HUES64 (cell line): ENCODE data around the gene WHRN.

Source experiments
- H3K27ac ChIP-seq: 2 replicates; pipeline ENCODE4 v1.7.0; 2013; ENCODE audit warnings: low read depth, low read length, inconsistent platforms
- H3K27me3 ChIP-seq: 2 replicates; pipeline ENCODE4 v1.6.1; 2013; ENCODE audit warnings: mild to moderate bottlenecking, low read length; ENCODE audit not compliant: insufficient read depth
- H3K36me3 ChIP-seq: 2 replicates; pipeline ENCODE4 v1.6.1; 2013; ENCODE audit warnings: mild to moderate bottlenecking, low read length; ENCODE audit not compliant: insufficient read depth
- H3K4me1 ChIP-seq: 2 replicates; pipeline ENCODE4 v1.6.1; 2013; ENCODE audit warnings: mild to moderate bottlenecking, low read length, moderate library complexity; ENCODE audit not compliant: insufficient read depth
- H3K4me3 ChIP-seq: 2 replicates; pipeline ENCODE4 v1.5.1; 2013; ENCODE audit warnings: mild to moderate bottlenecking, low read length, moderate library complexity
- H3K9ac ChIP-seq: 2 replicates; pipeline ENCODE4 v1.6.1; 2013; ENCODE audit warnings: mild to moderate bottlenecking, low read depth, low read length
- H3K9me3 ChIP-seq: 2 replicates; pipeline ENCODE4 v1.6.1; 2013; ENCODE audit warnings: low read depth, low read length; ENCODE audit not compliant: insufficient read depth
- WGBS: fragments of 150-250, 120-280 bp; methylation state at CpG from one replicate; pipeline ENCODE4 v1.1.7; 2013; ENCODE audit warnings: missing lambda C conversion rate; 5-methylcytosine and 5-hydroxymethylcytosine counted together

Gene WHRN

GRCh38 chr9:114478459-114478858, 26.8 kb downstream of the WHRN start:
- no peak overlapping the region for H3K27ac ChIP-seq
- H3K36me3 ChIP-seq = no peaks in the 10 kb centered on the region
- H3K27me3 ChIP-seq = no peaks in the 10 kb centered on the region
- no peaks in the 10 kb centered on the region for H3K9me3 ChIP-seq
- H3K4me1 ChIP-seq = no peaks in the 10 kb centered on the region
- no peak overlapping the region for H3K4me3 ChIP-seq
- H3K9ac ChIP-seq = no peak overlapping the region
- 90% methylated on average over 11 of the region's 11 CpGs for WGBS

GRCh38 chr9:114477642-114478041, 27.6 kb downstream of the WHRN start:
- Histone ChIP-seq H3K27me3 (no peaks in the 10 kb centered on the region), H3K4me1 (no peaks in the 10 kb centered on the region), H3K27ac (no peak overlapping the region), H3K36me3 (no peaks in the 10 kb centered on the region), H3K4me3 (no peak overlapping the region), H3K9me3 (no peaks in the 10 kb centered on the region), H3K9ac (no peak overlapping the region)
- WGBS = 93% methylated on average over 3 of the region's 3 CpGs

- 96% methylated on average over 9 of the region's 9 CpGs for WGBS
Measured at GRCh38 chr9:114476891-114477469, 28.3 kb downstream of the WHRN start.

GRCh38 chr9:114475412-114476135, 29.7 kb downstream of the WHRN start:
- H3K4me3 ChIP-seq = no peak overlapping the region
- 90% methylated on average over 8 of the region's 8 CpGs for WGBS
- no peak overlapping the region for H3K9ac ChIP-seq
- no peaks in the 10 kb centered on the region for H3K9me3 ChIP-seq
- no peaks in the 10 kb centered on the region for H3K4me1 ChIP-seq
- no peak overlapping the region for H3K27ac ChIP-seq
- H3K27me3 ChIP-seq = no peaks in the 10 kb centered on the region
- no peaks in the 10 kb centered on the region for H3K36me3 ChIP-seq

More at GRCh38 chr9:114476891-114477469, 28.3 kb downstream of the WHRN start:
- H3K27ac ChIP-seq = no peak overlapping the region
- H3K9me3 ChIP-seq = no peaks in the 10 kb centered on the region
- no peak overlapping the region for H3K9ac ChIP-seq
- H3K27me3 ChIP-seq = no peaks in the 10 kb centered on the region
- no peaks in the 10 kb centered on the region for H3K4me1 ChIP-seq
- H3K36me3 ChIP-seq = no peaks in the 10 kb centered on the region
- no peak overlapping the region for H3K4me3 ChIP-seq

GRCh38 chr9:114474425-114474824, 30.8 kb downstream of the WHRN start:
- Histone ChIP-seq H3K27ac (no peak overlapping the region), H3K9ac (no peak overlapping the region), H3K4me1 (no peaks in the 10 kb centered on the region), H3K27me3 (no peaks in the 10 kb centered on the region), H3K4me3 (no peak overlapping the region), H3K9me3 (no peaks in the 10 kb centered on the region), H3K36me3 (no peaks in the 10 kb centered on the region)
- 88% methylated on average over 1 of the region's 1 CpG for WGBS

GRCh38 chr9:114473447-114473801, 31.8 kb downstream of the WHRN start:
- no peaks in the 10 kb centered on the region for H3K27me3 ChIP-seq
- no peak overlapping the region for H3K4me3 ChIP-seq
- WGBS = 94% methylated on average over 3 of the region's 3 CpGs
- no peak overlapping the region for H3K9ac ChIP-seq
- H3K36me3 ChIP-seq = no peaks in the 10 kb centered on the region
- H3K9me3 ChIP-seq = no peaks in the 10 kb centered on the region
- no peak overlapping the region for H3K27ac ChIP-seq
- no peaks in the 10 kb centered on the region for H3K4me1 ChIP-seq

- Histone ChIP-seq H3K36me3 (no peaks in the 10 kb centered on the region), H3K4me1 (no peaks in the 10 kb centered on the region), H3K27me3 (no peaks in the 10 kb centered on the region), H3K27ac (no peak overlapping the region), H3K4me3 (no peak overlapping the region), H3K9ac (no peak overlapping the region), H3K9me3 (no peaks in the 10 kb centered on the region)
- WGBS = 83% methylated on average over 12 of the region's 12 CpGs
Measured at GRCh38 chr9:114472765-114473446, 32.4 kb downstream of the WHRN start.

- 93% methylated on average over 4 of the region's 4 CpGs for WGBS
- Histone ChIP-seq H3K9ac (no peak overlapping the region), H3K36me3 (no peaks in the 10 kb centered on the region), H3K27ac (no peak overlapping the region), H3K4me3 (no peak overlapping the region), H3K4me1 (no peaks in the 10 kb centered on the region), H3K27me3 (no peaks in the 10 kb centered on the region), H3K9me3 (no peaks in the 10 kb centered on the region)
Measured at GRCh38 chr9:114471157-114471556, 34.1 kb downstream of the WHRN start.

GRCh38 chr9:114470581-114470980, 34.7 kb downstream of the WHRN start:
- no peaks in the 10 kb centered on the region for H3K9me3 ChIP-seq
- H3K9ac ChIP-seq = no peak overlapping the region
- no peaks in the 10 kb centered on the region for H3K36me3 ChIP-seq
- H3K27ac ChIP-seq = no peak overlapping the region
- H3K4me1 ChIP-seq = 0 out of 2 replicates have a peak, but pooled peaks cover 5% of the 10 kb centered on the region
- no peaks in the 10 kb centered on the region for H3K27me3 ChIP-seq
- 98% methylated on average over 6 of the region's 6 CpGs for WGBS
- H3K4me3 ChIP-seq = no peak overlapping the region

GRCh38 chr9:114470121-114470520, 35.2 kb downstream of the WHRN start:
- no peaks in the 10 kb centered on the region for H3K27me3 ChIP-seq
- no peaks in the 10 kb centered on the region for H3K9me3 ChIP-seq
- no peaks in the 10 kb centered on the region for H3K36me3 ChIP-seq
- 96% methylated on average over 6 of the region's 6 CpGs for WGBS
- H3K4me3 ChIP-seq = no peak overlapping the region
- no peak overlapping the region for H3K9ac ChIP-seq
- no peak overlapping the region for H3K27ac ChIP-seq
- H3K4me1 ChIP-seq = 0 out of 2 replicates have a peak, but pooled peaks cover 5% of the 10 kb centered on the region

GRCh38 chr9:114469091-114469853, 36.0 kb downstream of the WHRN start:
- Histone ChIP-seq H3K4me3 (no peak overlapping the region), H3K9me3 (no peaks in the 10 kb centered on the region), H3K36me3 (no peaks in the 10 kb centered on the region), H3K27ac (no peak overlapping the region), H3K9ac (no peak overlapping the region), H3K4me1 (0 out of 2 replicates have a peak, but pooled peaks cover 5% of the 10 kb centered on the region), H3K27me3 (no peaks in the 10 kb centered on the region)
- WGBS = 95% methylated on average over 16 of the region's 16 CpGs
